ENCODE results near the gene UBE2L5.

Gene UBE2L5

DNA sequence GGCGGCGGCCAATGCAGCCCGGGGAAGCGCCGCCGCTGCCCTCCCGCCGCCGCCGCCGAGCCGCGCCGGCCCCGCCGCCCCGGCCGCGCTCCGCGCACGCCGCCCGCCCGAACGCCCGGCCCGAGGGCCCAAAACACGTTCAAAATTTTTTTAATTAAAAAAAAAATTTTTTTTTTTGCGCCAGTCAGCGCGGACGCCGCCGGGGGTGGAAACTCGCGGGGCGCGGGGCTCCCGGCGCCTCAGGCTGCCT is 43.0 kb downstream of the UBE2L5 start:
- Mint-ChIP-seq H3K27ac (no peak overlapping the region), H3K36me3 (ENCODE audit: low read depth) (peaks cover 20% of the 10 kb centered on the region), H3K9me3 (no peaks in the 10 kb centered on the region), H3K4me1 (peaks cover 32% of the 10 kb centered on the region), H3K4me3 (no peak overlapping the region), H3K27me3 (ENCODE audit: low read depth, poor library complexity) (peaks cover 4% of the 10 kb centered on the region)
- TF ChIP-seq, protein P1, sequence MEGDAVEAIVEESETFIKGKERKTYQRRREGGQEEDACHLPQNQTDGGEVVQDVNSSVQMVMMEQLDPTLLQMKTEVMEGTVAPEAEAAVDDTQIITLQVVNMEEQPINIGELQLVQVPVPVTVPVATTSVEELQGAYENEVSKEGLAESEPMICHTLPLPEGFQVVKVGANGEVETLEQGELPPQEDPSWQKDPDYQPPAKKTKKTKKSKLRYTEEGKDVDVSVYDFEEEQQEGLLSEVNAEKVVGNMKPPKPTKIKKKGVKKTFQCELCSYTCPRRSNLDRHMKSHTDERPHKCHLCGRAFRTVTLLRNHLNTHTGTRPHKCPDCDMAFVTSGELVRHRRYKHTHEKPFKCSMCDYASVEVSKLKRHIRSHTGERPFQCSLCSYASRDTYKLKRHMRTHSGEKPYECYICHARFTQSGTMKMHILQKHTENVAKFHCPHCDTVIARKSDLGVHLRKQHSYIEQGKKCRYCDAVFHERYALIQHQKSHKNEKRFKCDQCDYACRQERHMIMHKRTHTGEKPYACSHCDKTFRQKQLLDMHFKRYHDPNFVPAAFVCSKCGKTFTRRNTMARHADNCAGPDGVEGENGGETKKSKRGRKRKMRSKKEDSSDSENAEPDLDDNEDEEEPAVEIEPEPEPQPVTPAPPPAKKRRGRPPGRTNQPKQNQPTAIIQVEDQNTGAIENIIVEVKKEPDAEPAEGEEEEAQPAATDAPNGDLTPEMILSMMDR (IDR thresholded peaks at IDR 0.05) = no peak
- no peak for DNase-seq

DNA sequence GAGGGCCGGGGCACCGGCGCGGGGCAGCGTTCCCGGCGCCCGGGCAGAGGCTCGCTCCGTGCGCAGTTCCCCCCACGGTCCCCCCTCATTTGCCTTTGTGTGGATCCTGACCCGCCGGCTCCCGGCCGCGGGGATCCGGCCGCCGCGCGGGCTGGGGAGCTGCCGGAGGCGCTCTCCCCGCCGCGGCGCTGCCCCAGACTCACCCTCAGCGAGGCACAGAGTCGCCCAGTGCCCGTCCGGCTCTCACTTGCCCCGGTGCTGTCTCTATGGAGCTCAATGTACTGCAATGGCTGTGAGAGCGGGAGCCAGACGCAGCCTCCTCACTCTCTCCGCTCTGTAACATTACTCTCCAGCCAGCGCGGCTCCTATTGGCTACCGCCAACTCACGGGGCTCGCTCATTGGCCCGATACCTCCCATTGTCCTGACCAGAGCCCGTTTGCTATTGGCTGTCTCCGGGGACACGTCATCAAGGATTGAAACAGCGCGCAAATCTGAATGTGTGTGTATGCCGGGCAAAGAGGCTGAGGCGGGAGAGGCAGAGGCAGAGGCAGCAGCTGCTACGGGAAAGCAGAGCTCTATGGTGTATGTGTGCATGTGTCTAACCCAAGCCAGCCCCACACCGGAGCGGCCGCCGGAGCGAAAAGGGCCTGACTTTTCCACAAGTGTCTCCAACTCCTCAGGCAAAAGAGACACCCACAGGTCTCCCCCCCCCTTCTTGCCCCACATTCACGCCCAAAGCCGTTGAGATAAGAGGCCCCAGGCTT is 43.5 kb downstream of the UBE2L5 start, which contains the start of gene HMGB1:
TSS of gene HMGB1 (minus strand) at position 344 of the 765 bp plus-strand sequence. CDS start 2,256 bp downstream, outside the sequence.
- H3K9me3 Mint-ChIP-seq = no peaks in the 10 kb centered on the region
- H3K27ac Mint-ChIP-seq = peak within 1 kb of the TSS; percentile 100
- peak; percentile 96 for DNase-seq
- TF ChIP-seq, protein P1 (IDR thresholded peaks at IDR 0.05) = no peak
- peaks cover 20% of the 10 kb centered on the region for H3K36me3 Mint-ChIP-seq (ENCODE audit: low read depth)
- H3K27me3 Mint-ChIP-seq (ENCODE audit: low read depth, poor library complexity) = peaks cover 4% of the 10 kb centered on the region
- peak within 1 kb of the TSS; percentile 95 for H3K4me3 Mint-ChIP-seq
- peaks cover 32% of the 10 kb centered on the region for H3K4me1 Mint-ChIP-seq

DNA sequence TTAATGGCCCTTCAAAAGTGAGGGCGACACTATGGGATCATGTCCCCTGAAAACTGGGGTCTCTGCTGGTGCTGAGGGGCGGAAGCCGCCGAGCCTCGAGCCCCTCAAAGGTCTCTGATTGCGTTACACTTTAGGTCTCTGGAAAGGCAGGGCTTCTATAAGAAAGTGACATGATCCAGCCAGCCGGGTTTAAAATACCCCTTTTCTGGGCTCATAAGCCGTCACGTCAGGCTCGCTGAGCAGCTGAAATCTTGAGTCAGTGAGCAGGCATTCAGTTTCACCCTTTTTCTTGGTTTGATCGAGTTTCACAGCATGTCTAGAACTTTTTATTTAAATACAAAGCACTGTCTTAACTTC is 44.0 kb downstream of the UBE2L5 start:
- TF ChIP-seq, protein P1 (IDR thresholded peaks at IDR 0.05) = no peak
- H3K27me3 Mint-ChIP-seq (ENCODE audit: low read depth, poor library complexity) = peaks cover 7% of the 10 kb centered on the region
- H3K4me1 Mint-ChIP-seq = peaks cover 29% of the 10 kb centered on the region
- DNase-seq = no peak
- peaks cover 17% of the 10 kb centered on the region for H3K36me3 Mint-ChIP-seq (ENCODE audit: low read depth)
- H3K9me3 Mint-ChIP-seq = no peaks in the 10 kb centered on the region
- peak overlapping the region; percentile 92 for H3K4me3 Mint-ChIP-seq
- H3K27ac Mint-ChIP-seq = peak overlapping the region; percentile 100

DNA sequence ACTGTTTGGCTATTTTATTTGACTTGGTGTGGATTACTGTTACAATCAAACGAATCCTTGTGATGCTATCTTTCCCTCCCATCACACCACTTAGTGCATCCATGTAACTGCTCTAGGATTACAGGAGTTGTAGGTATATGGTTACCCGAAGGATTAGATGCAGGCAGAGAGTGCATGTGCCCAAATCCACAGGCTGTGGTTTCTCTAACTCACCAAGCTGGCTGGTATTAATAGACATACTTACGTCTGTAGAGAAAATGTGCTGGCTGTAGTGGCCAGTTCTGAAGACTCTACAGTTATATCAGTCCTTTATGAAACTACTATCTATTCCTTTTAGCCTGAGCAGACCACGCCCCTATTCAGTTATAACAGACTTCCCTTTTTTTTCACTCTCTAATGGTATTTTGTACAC is 44.6 kb downstream of the UBE2L5 start:
- peaks cover 14% of the 10 kb centered on the region for H3K36me3 Mint-ChIP-seq (ENCODE audit: low read depth)
- no peak for DNase-seq
- H3K4me3 Mint-ChIP-seq = peak overlapping the region; percentile 92
- no peaks in the 10 kb centered on the region for H3K9me3 Mint-ChIP-seq
- TF ChIP-seq, protein P1 (IDR thresholded peaks at IDR 0.05) = no peak
- peaks cover 26% of the 10 kb centered on the region for H3K4me1 Mint-ChIP-seq
- H3K27ac Mint-ChIP-seq = peak overlapping the region; percentile 100
- H3K27me3 Mint-ChIP-seq (ENCODE audit: low read depth, poor library complexity) = peaks cover 7% of the 10 kb centered on the region

DNA sequence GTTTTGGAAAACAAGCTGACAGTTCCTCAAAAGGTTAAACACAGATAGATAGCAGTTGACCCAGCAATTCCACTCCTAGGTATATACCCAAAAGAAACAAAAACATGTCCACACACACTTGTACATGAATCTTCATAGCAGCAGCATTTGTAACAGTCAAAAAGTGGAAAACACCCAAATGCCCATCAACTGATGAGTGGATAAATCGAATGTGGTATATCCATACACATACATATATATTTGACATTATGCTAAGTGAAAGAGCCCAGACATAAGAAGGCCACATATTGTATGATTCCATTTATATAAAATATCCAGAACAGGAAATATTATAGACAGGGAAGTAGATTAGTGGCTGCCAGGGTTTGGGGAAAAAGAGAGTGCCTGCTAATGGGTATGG is 51.4 kb downstream of the UBE2L5 start:
- H3K36me3 Mint-ChIP-seq (ENCODE audit: low read depth) = no peaks in the 10 kb centered on the region
- no peak for DNase-seq
- peaks cover 5% of the 10 kb centered on the region for H3K4me1 Mint-ChIP-seq
- TF ChIP-seq, protein P1 (IDR thresholded peaks at IDR 0.05) = no peak
- no peak overlapping the region for H3K27ac Mint-ChIP-seq
- H3K9me3 Mint-ChIP-seq = no peaks in the 10 kb centered on the region
- peaks cover 3% of the 10 kb centered on the region for H3K27me3 Mint-ChIP-seq (ENCODE audit: low read depth, poor library complexity)
- H3K4me3 Mint-ChIP-seq = no peak overlapping the region

Measured in nephron progenitor cell (in vitro differentiated cells).